ENCODE results near the gene FBP1.

GRCh38 chr9:94631599-94631998 is 7.7 kb downstream of the FBP1 start:
- no peak for TF ChIP-seq POLR2A (IDR thresholded peaks at IDR 0.05)
- TF ChIP-seq, protein P1, sequence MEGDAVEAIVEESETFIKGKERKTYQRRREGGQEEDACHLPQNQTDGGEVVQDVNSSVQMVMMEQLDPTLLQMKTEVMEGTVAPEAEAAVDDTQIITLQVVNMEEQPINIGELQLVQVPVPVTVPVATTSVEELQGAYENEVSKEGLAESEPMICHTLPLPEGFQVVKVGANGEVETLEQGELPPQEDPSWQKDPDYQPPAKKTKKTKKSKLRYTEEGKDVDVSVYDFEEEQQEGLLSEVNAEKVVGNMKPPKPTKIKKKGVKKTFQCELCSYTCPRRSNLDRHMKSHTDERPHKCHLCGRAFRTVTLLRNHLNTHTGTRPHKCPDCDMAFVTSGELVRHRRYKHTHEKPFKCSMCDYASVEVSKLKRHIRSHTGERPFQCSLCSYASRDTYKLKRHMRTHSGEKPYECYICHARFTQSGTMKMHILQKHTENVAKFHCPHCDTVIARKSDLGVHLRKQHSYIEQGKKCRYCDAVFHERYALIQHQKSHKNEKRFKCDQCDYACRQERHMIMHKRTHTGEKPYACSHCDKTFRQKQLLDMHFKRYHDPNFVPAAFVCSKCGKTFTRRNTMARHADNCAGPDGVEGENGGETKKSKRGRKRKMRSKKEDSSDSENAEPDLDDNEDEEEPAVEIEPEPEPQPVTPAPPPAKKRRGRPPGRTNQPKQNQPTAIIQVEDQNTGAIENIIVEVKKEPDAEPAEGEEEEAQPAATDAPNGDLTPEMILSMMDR (IDR thresholded peaks at IDR 0.05), result no peak

Measured in thyroid gland (tissue), 4 donors.